ENCODE data around the gene PSMB5.

Gene PSMB5

GRCh38 chr14:22985894-22986507, 48.7 kb downstream of the PSMB5 start:
- TF ChIP-seq, protein P1, sequence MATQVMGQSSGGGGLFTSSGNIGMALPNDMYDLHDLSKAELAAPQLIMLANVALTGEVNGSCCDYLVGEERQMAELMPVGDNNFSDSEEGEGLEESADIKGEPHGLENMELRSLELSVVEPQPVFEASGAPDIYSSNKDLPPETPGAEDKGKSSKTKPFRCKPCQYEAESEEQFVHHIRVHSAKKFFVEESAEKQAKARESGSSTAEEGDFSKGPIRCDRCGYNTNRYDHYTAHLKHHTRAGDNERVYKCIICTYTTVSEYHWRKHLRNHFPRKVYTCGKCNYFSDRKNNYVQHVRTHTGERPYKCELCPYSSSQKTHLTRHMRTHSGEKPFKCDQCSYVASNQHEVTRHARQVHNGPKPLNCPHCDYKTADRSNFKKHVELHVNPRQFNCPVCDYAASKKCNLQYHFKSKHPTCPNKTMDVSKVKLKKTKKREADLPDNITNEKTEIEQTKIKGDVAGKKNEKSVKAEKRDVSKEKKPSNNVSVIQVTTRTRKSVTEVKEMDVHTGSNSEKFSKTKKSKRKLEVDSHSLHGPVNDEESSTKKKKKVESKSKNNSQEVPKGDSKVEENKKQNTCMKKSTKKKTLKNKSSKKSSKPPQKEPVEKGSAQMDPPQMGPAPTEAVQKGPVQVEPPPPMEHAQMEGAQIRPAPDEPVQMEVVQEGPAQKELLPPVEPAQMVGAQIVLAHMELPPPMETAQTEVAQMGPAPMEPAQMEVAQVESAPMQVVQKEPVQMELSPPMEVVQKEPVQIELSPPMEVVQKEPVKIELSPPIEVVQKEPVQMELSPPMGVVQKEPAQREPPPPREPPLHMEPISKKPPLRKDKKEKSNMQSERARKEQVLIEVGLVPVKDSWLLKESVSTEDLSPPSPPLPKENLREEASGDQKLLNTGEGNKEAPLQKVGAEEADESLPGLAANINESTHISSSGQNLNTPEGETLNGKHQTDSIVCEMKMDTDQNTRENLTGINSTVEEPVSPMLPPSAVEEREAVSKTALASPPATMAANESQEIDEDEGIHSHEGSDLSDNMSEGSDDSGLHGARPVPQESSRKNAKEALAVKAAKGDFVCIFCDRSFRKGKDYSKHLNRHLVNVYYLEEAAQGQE (IDR thresholded peaks at IDR 0.05; ENCODE audit: insufficient read depth in 1 of 2, low read depth in 2 of 2, low read length in 2 of 2) = no peak
- TF ChIP-seq TAF1 (IDR thresholded peaks at IDR 0.05; ENCODE audit: borderline replicate concordance, insufficient read depth, low read length) (no peak), FOXP2 (optimal IDR thresholded peaks at IDR 0.05; ENCODE audit: borderline replicate concordance, extremely low read depth, extremely low read length, insufficient read depth) (no peak), POLR2AphosphoS5 (IDR thresholded peaks at IDR 0.05; ENCODE audit: low read depth, low read length) (no peak), SIN3A (IDR thresholded peaks at IDR 0.05; ENCODE audit: borderline replicate concordance, insufficient read depth, low read length) (no peak)

GRCh38 chr14:22984959-22985658, 49.6 kb downstream of the PSMB5 start:
- TF ChIP-seq, protein P1 (IDR thresholded peaks at IDR 0.05; ENCODE audit: insufficient read depth in 1 of 2, low read depth in 2 of 2, low read length in 2 of 2) = no peak
- TF ChIP-seq SIN3A (IDR thresholded peaks at IDR 0.05; ENCODE audit: borderline replicate concordance, insufficient read depth, low read length) (no peak), TAF1 (IDR thresholded peaks at IDR 0.05; ENCODE audit: borderline replicate concordance, insufficient read depth, low read length) (no peak), POLR2AphosphoS5 (IDR thresholded peaks at IDR 0.05; ENCODE audit: low read depth, low read length) (no peak), FOXP2 (optimal IDR thresholded peaks at IDR 0.05; ENCODE audit: borderline replicate concordance, extremely low read depth, extremely low read length, insufficient read depth) (no peak)

- TF ChIP-seq FOXP2 (optimal IDR thresholded peaks at IDR 0.05; ENCODE audit: borderline replicate concordance, extremely low read depth, extremely low read length, insufficient read depth) = peak; percentile 39
- peak; percentile 12; the same call in 1 of the 2 replicates for TF ChIP-seq SIN3A (IDR thresholded peaks at IDR 0.05; ENCODE audit: borderline replicate concordance, insufficient read depth, low read length)
- TF ChIP-seq, protein P1 (IDR thresholded peaks at IDR 0.05; ENCODE audit: insufficient read depth in 1 of 2, low read depth in 2 of 2, low read length in 2 of 2) = no peak
- TF ChIP-seq POLR2AphosphoS5 (IDR thresholded peaks at IDR 0.05; ENCODE audit: low read depth, low read length) = no peak
- TF ChIP-seq TAF1 (IDR thresholded peaks at IDR 0.05; ENCODE audit: borderline replicate concordance, insufficient read depth, low read length) = peak; percentile 45; the same call in 1 of the 2 replicates
Observed at GRCh38 chr14:22982477-22983245, 52.0 kb downstream of the PSMB5 start, which contains the start of gene AJUBA. AJUBA (minus strand) TSS chr14:22982551; CDS start chr14:22982266, 285 bp downstream.

DNA sequence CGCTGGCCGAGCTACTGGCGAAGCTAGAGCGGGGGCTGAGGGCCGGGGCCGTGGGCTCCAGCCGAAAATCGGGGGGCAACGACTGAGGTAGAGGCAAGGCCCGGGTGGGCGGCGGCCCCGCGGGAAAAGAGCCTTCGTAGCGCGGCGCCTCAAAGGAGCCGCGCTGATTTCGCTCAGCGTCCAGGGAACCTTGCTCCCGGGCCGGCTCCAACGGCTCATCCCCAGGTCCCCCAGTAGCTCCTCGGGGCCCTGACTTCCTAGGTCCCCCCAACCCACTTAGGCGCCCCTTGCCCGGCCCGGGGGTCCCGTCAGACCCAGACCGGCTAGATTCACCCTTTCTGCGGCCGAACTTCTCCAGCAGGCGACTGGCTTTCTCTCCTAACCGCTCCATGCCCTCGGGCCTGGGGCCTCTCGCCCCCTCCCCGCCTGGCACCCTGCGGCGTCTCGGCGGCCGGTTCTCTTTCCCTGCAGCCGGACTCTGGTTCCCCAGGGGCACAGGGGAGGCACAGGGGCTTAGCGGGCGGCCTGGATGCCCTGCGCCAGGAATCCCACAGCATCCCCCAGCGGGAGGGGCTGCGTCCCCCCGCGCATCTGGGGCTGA, 52.7 kb downstream of the PSMB5 start:
- no peak for TF ChIP-seq POLR2AphosphoS5 (IDR thresholded peaks at IDR 0.05; ENCODE audit: low read depth, low read length)
- TF ChIP-seq SIN3A (IDR thresholded peaks at IDR 0.05; ENCODE audit: borderline replicate concordance, insufficient read depth, low read length) = no peak
- TF ChIP-seq, protein P1 (IDR thresholded peaks at IDR 0.05; ENCODE audit: insufficient read depth in 1 of 2, low read depth in 2 of 2, low read length in 2 of 2) = no peak
- no peak for TF ChIP-seq TAF1 (IDR thresholded peaks at IDR 0.05; ENCODE audit: borderline replicate concordance, insufficient read depth, low read length)
- no peak for TF ChIP-seq FOXP2 (optimal IDR thresholded peaks at IDR 0.05; ENCODE audit: borderline replicate concordance, extremely low read depth, extremely low read length, insufficient read depth)

Data from PFSK-1 (cell line).